H9 (cell line): ENCODE results near the gene YPEL1. TPM values are rescaled to one million over a fixed set of nuclear protein-coding genes. Genes with fewer than 3 reads are reported as not detected.
A peak's percentile ranks its signal among the peaks of the same experiment; 100 is the strongest.

Experiments
- DNase-seq: peaks from one replicate; pipeline ENCODE4 v3.0.0-alpha.2; 2017
- H2AFZ ChIP-seq: one replicate; pipeline ENCODE4 v1.6.1; 2013; ENCODE audit warnings: mild to moderate bottlenecking, low read length, control low read depth, moderate library complexity
- H2AK5ac ChIP-seq: 2 replicates; pipeline ENCODE4 v1.6.1; 2013; ENCODE audit warnings: low read length, control low read depth, mixed read lengths; ENCODE audit not compliant: insufficient read length
- H2BK120ac ChIP-seq: one replicate; pipeline ENCODE4 v1.6.1; 2013; ENCODE audit warnings: low read depth, mild to moderate bottlenecking, low read length, control low read depth, inconsistent platforms; ENCODE audit not compliant: poor library complexity, severe bottlenecking
- H2BK12ac ChIP-seq: 2 replicates; pipeline ENCODE4 v1.6.1; 2013; ENCODE audit warnings: low read length, control low read depth, mixed read lengths, low read depth; ENCODE audit not compliant: insufficient read length
- H2BK15ac ChIP-seq: 2 replicates; pipeline ENCODE4 v1.6.1; 2013; ENCODE audit warnings: low read depth, low read length, control low read depth
- H2BK20ac ChIP-seq: one replicate; pipeline ENCODE4 v1.6.1; 2013; ENCODE audit warnings: low read depth, mild to moderate bottlenecking, low read length, control low read depth, inconsistent platforms; ENCODE audit not compliant: poor library complexity, severe bottlenecking
- H2BK5ac ChIP-seq: 2 replicates; pipeline ENCODE4 v1.6.1; 2013; ENCODE audit warnings: low read length, control low read depth, mixed read lengths; ENCODE audit not compliant: insufficient read length
- H3K14ac ChIP-seq: 2 replicates; pipeline ENCODE4 v1.6.1; 2013; ENCODE audit warnings: low read length, control low read depth; ENCODE audit not compliant: insufficient read depth
- H3K18ac ChIP-seq: 2 replicates; pipeline ENCODE4 v1.6.1; 2013; ENCODE audit warnings: low read depth, mild to moderate bottlenecking, mixed read lengths, low read length, control low read depth; ENCODE audit not compliant: insufficient read length
- H3K23ac ChIP-seq: 2 replicates; pipeline ENCODE4 v1.6.1; 2013; ENCODE audit warnings: low read length, control low read depth, mixed read lengths, low read depth; ENCODE audit not compliant: insufficient read length
- H3K23me2 ChIP-seq: 2 replicates; pipeline ENCODE4 v1.6.1; 2013; ENCODE audit warnings: low read depth, mild to moderate bottlenecking, mixed read lengths, low read length, control low read depth; ENCODE audit not compliant: insufficient read length, poor library complexity, severe bottlenecking
- H3K27ac ChIP-seq: 2 replicates; pipeline ENCODE4 v1.5.1; 2013; ENCODE audit warnings: low read length, control low read depth, mixed read lengths, low read depth; ENCODE audit not compliant: insufficient read length
- H3K27me3 ChIP-seq: 2 replicates; pipeline ENCODE4 v1.6.1; 2013; ENCODE audit warnings: low read length, control low read depth, inconsistent platforms; ENCODE audit not compliant: insufficient read depth
- H3K4ac ChIP-seq: 2 replicates; pipeline ENCODE4 v1.6.1; 2013; ENCODE audit warnings: low read depth, mild to moderate bottlenecking, control low read depth, inconsistent platforms, low read length, moderate library complexity
- H3K4me1 ChIP-seq: 2 replicates; pipeline ENCODE4 v1.6.1; 2013; ENCODE audit warnings: low read length, control low read depth, inconsistent platforms; ENCODE audit not compliant: insufficient read depth
- H3K4me2 ChIP-seq: 2 replicates; pipeline ENCODE4 v1.6.1; 2013; ENCODE audit warnings: low read length, control low read depth, mixed read lengths; ENCODE audit not compliant: insufficient read length, insufficient read depth
- H3K56ac ChIP-seq: 2 replicates; pipeline ENCODE4 v1.6.1; 2013; ENCODE audit warnings: low read depth, mild to moderate bottlenecking, mixed read lengths, low read length, control low read depth; ENCODE audit not compliant: insufficient read length
- H3K79me1 ChIP-seq: 2 replicates; pipeline ENCODE4 v1.6.1; 2013; ENCODE audit warnings: low read depth, mild to moderate bottlenecking, moderate library complexity, low read length, control low read depth, inconsistent platforms; ENCODE audit not compliant: insufficient read depth, poor library complexity, severe bottlenecking
- H3K79me2 ChIP-seq: 2 replicates; pipeline ENCODE4 v1.6.1; 2013; ENCODE audit warnings: low read length, control low read depth, inconsistent platforms; ENCODE audit not compliant: insufficient read depth
- H3K9ac ChIP-seq: 2 replicates; pipeline ENCODE4 v1.6.1; 2013; ENCODE audit warnings: low read length, control low read depth, mixed read lengths; ENCODE audit not compliant: insufficient read length; ENCODE audit errors: extremely low read depth
- H3K9me3 ChIP-seq: one replicate; pipeline ENCODE4 v1.6.1; 2013; ENCODE audit warnings: low read depth, low read length, inconsistent platforms; ENCODE audit not compliant: control insufficient read depth
- H3T11ph ChIP-seq: one replicate; pipeline ENCODE4 v1.6.1; 2013; ENCODE audit warnings: mild to moderate bottlenecking, low read length, control low read depth, inconsistent platforms
- H4K20me1 ChIP-seq: one replicate; pipeline ENCODE4 v1.6.1; 2013; ENCODE audit not compliant: control insufficient read depth, insufficient read length, insufficient read depth
- H4K5ac ChIP-seq: 2 replicates; pipeline ENCODE4 v1.6.1; 2013; ENCODE audit warnings: low read depth, mild to moderate bottlenecking, mixed read lengths, low read length, control low read depth; ENCODE audit not compliant: insufficient read length
- H4K8ac ChIP-seq: replicated peaks from 2 replicates; pipeline ENCODE4 v1.6.1; 2013; ENCODE audit warnings: low read length, control low read depth, mixed read lengths, low read depth; ENCODE audit not compliant: insufficient read length
- H4K91ac ChIP-seq: 2 replicates; pipeline ENCODE4 v1.6.1; 2013; ENCODE audit warnings: low read depth, mild to moderate bottlenecking, moderate library complexity, mixed read lengths, low read length, control low read depth; ENCODE audit not compliant: insufficient read length
- H3K27ac Mint-ChIP-seq, 3 experiments: 2 replicates in 2 of 3; 3 replicates in 1 of 3; pipeline ENCODE4 v1.8.0; 2020 to 2021; ENCODE audit warnings: mixed read lengths in 3 of 3, mild to moderate bottlenecking in 1 of 3, moderate library complexity in 1 of 3
- H3K27me3 Mint-ChIP-seq: 2 replicates; pipeline ENCODE4 v1.8.0; 2021; ENCODE audit warnings: low read depth, mild to moderate bottlenecking, moderate library complexity, mixed read lengths
- H3K36me3 Mint-ChIP-seq, 3 experiments: 2 replicates in 2 of 3; 3 replicates in 1 of 3; pipeline ENCODE4 v1.8.0; 2020 to 2021; ENCODE audit warnings: low read depth in 3 of 3, mixed read lengths in 3 of 3; ENCODE audit not compliant: insufficient read depth in 1 of 3
- H3K4me1 Mint-ChIP-seq, 2 experiments: 2 replicates each; pipeline ENCODE4 v1.8.0; 2020; ENCODE audit warnings: mixed read lengths in 2 of 2
- H3K4me3 Mint-ChIP-seq, 2 experiments: 2 replicates in 1 of 2; 3 replicates in 1 of 2; pipeline ENCODE4 v1.8.0; 2020 to 2021; ENCODE audit warnings: mild to moderate bottlenecking in 2 of 2, mixed read lengths in 2 of 2, moderate library complexity in 1 of 2
- H3K9me3 Mint-ChIP-seq, 2 experiments: 2 replicates in 1 of 2; 3 replicates in 1 of 2; pipeline ENCODE4 v1.8.0; 2020; ENCODE audit warnings: mild to moderate bottlenecking in 2 of 2, mixed read lengths in 2 of 2, moderate library complexity in 1 of 2
- WGBS: extraction: QIAGEN DNeasy Blood & Tissue Kit; methylation state at CpG from one replicate; pipeline ENCODE4 v1.1.7; 2013; ENCODE audit warnings: missing lambda C conversion rate, low lambda C conversion rate, mixed read lengths; ENCODE audit not compliant: insufficient read length; ENCODE audit errors: extremely low coverage; 5-methylcytosine and 5-hydroxymethylcytosine counted together
- total RNA-seq: library from RNA; stranded (reverse); gene quantifications from 2 replicates; pipeline ENCODE4 v1.2.1, GENCODE V29; 2021
- TF ChIP-seq, protein P1 (sequence below): fragments of 200-600 bp; sonication (generic); conservative IDR thresholded peaks from 3 replicates; pipeline ENCODE4 v1.8.0; 2021; ENCODE audit warnings: antibody characterized with exemption, mild to moderate bottlenecking

The YPEL1 gene
- total RNA-seq, 1 experiment from 2014 or later = 5.4 TPM

DNA sequence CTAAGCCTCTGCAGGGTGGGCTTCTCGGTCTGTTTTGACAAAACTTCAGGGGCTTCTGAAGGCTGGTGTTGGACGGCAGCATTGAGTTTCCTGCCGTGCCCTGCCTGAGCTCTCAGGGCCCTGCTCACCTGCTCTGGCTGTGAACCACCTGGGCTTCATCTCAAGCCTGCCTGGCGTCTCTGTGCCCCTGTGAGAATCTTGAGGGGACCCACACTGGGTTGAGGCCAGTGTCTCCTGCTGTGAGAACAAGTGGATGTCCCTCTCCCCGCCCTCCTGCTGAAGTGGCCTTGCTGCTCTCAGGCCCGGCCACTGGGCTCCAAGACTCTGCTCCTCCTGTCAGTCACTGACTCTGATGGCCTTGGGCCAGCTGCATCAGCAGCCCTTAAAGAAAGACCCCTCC lies 39.5 kb downstream of the YPEL1 start:
- H2BK120ac ChIP-seq = no peak overlapping the region
- no peaks in the 10 kb centered on the region for H3K9me3 ChIP-seq
- H3K9ac ChIP-seq = no peak overlapping the region
- no peaks in the 10 kb centered on the region for H3K27me3 ChIP-seq
- H2BK5ac ChIP-seq = no peak overlapping the region
- no peak overlapping the region for H3K18ac ChIP-seq
- no peak overlapping the region for H2AK5ac ChIP-seq
- H3K27ac ChIP-seq = no peak overlapping the region
- WGBS = no CpG with 5 or more reads among the region's 6 CpGs
- Mint-ChIP-seq H3K36me3 (peaks cover 19 to 51% (median 45%) of the 10 kb centered on the region in 3 experiments), H3K4me3 (no peak overlapping the region), H3K9me3 (no peaks in the 10 kb centered on the region), H3K4me1 (0 out of 4 replicates have a peak, but pooled peaks cover 0 to 2% of the 10 kb centered on the region in 2 experiments), H3K27ac (peak overlapping the region in 1 of 3 experiments; percentile 85; a peak in 1 of 7 replicates), H3K27me3 (no peaks in the 10 kb centered on the region)
- no peaks in the 10 kb centered on the region for H3K79me2 ChIP-seq
- no peaks in the 10 kb centered on the region for H3K4me1 ChIP-seq
- H3K23ac ChIP-seq = no peak overlapping the region
- DNase-seq = no peak
- no peak overlapping the region for H4K91ac ChIP-seq
- no peak overlapping the region for H3K4ac ChIP-seq
- no peak overlapping the region for H2BK20ac ChIP-seq
- no peak overlapping the region for H2BK12ac ChIP-seq
- no peak overlapping the region for H3K4me2 ChIP-seq
- no peaks in the 10 kb centered on the region for H3K23me2 ChIP-seq
- H4K8ac ChIP-seq = no peak overlapping the region
- no peak overlapping the region for H2AFZ ChIP-seq
- H4K5ac ChIP-seq = no peak overlapping the region
- no peak overlapping the region for H2BK15ac ChIP-seq
- TF ChIP-seq, protein P1, sequence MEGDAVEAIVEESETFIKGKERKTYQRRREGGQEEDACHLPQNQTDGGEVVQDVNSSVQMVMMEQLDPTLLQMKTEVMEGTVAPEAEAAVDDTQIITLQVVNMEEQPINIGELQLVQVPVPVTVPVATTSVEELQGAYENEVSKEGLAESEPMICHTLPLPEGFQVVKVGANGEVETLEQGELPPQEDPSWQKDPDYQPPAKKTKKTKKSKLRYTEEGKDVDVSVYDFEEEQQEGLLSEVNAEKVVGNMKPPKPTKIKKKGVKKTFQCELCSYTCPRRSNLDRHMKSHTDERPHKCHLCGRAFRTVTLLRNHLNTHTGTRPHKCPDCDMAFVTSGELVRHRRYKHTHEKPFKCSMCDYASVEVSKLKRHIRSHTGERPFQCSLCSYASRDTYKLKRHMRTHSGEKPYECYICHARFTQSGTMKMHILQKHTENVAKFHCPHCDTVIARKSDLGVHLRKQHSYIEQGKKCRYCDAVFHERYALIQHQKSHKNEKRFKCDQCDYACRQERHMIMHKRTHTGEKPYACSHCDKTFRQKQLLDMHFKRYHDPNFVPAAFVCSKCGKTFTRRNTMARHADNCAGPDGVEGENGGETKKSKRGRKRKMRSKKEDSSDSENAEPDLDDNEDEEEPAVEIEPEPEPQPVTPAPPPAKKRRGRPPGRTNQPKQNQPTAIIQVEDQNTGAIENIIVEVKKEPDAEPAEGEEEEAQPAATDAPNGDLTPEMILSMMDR = no peak
- no peaks in the 10 kb centered on the region for H3K79me1 ChIP-seq
- no peak overlapping the region for H3K14ac ChIP-seq
- no peaks in the 10 kb centered on the region for H4K20me1 ChIP-seq
- H3K56ac ChIP-seq = no peak overlapping the region
- H3T11ph ChIP-seq = no peak overlapping the region
